ENCODE results near the gene KRT7. TPM values are rescaled to one million over a fixed set of nuclear protein-coding genes. Genes with fewer than 3 reads are reported as not detected.
"Not testable (repeated sequence)": the region's sequence is repeated elsewhere in the genome, so short reads cannot be mapped to it uniquely, and the experiment has no call there.

KRT7 gene
- total RNA-seq, 2 experiments from 2014 or later = 9.1 to 9.3 TPM

- H3K9me3 Mint-ChIP-seq = no peaks in the 10 kb centered on the region
- no peaks in the 10 kb centered on the region for H3K36me3 Mint-ChIP-seq (ENCODE audit: low read depth)
- no peaks in the 10 kb centered on the region for H3K4me1 Mint-ChIP-seq
- peaks cover 51% of the 10 kb centered on the region for H3K27me3 Mint-ChIP-seq
- CTCF ChIA-PET = interaction anchor here (1.1 kb wide), 1 partner anchor 12 kb away, joined by 4 read pairs; no protein-coding TSS in a partner anchor
- POLR2A ChIA-PET = no interaction called here
- H3K4me3 Mint-ChIP-seq = no peak overlapping the region
- H3K27ac Mint-ChIP-seq = no peak overlapping the region
- DNase-seq = no peak
These were observed 592 bp downstream of the KRT7 start for GRCh38 chr12:52233462-52234207.

- Mint-ChIP-seq H3K36me3 (ENCODE audit: low read depth) (no peaks in the 10 kb centered on the region), H3K4me3 (no peak overlapping the region), H3K27ac (no peak overlapping the region), H3K9me3 (no peaks in the 10 kb centered on the region), H3K4me1 (no peaks in the 10 kb centered on the region), H3K27me3 (peaks cover 51% of the 10 kb centered on the region)
- no peak for DNase-seq
- POLR2A ChIA-PET = no interaction called here
- CTCF ChIA-PET = interaction anchor here (1.1 kb wide), 1 partner anchor 13 kb away, joined by 4 read pairs; no protein-coding TSS in a partner anchor
These were observed 1.3 kb downstream of the KRT7 start for GRCh38 chr12:52234223-52234810.

GRCh38 chr12:52235001-52235764 lies 2.1 kb downstream of the KRT7 start:
- CTCF ChIA-PET = interaction anchor here (1.0 to 1.2 kb wide), 3 partner anchors 10 to 44 kb away, joined by 3 to 5 read pairs (median 4); no protein-coding TSS in a partner anchor
- H3K27ac Mint-ChIP-seq = no peak overlapping the region
- no peaks in the 10 kb centered on the region for H3K9me3 Mint-ChIP-seq
- H3K4me1 Mint-ChIP-seq = no peaks in the 10 kb centered on the region
- no peak for DNase-seq
- H3K27me3 Mint-ChIP-seq = peaks cover 48% of the 10 kb centered on the region
- POLR2A ChIA-PET = no interaction called here
- no peaks in the 10 kb centered on the region for H3K36me3 Mint-ChIP-seq (ENCODE audit: low read depth)
- no peak overlapping the region for H3K4me3 Mint-ChIP-seq

GRCh38 chr12:52235822-52236361 lies 2.8 kb downstream of the KRT7 start:
- POLR2A ChIA-PET = interaction anchor here (3.2 kb wide), 1 partner anchor 16 kb away, joined by 16 read pairs; no protein-coding TSS in a partner anchor
- H3K27ac Mint-ChIP-seq = no peak overlapping the region
- DNase-seq = no peak
- peaks cover 42% of the 10 kb centered on the region for H3K27me3 Mint-ChIP-seq
- CTCF ChIA-PET = interaction anchor here (1.0 to 1.2 kb wide), 2 partner anchors 11 to 43 kb away, joined by 3 to 5 read pairs; no protein-coding TSS in a partner anchor
- H3K9me3 Mint-ChIP-seq = no peaks in the 10 kb centered on the region
- H3K4me1 Mint-ChIP-seq = no peaks in the 10 kb centered on the region
- no peak overlapping the region for H3K4me3 Mint-ChIP-seq
- no peaks in the 10 kb centered on the region for H3K36me3 Mint-ChIP-seq (ENCODE audit: low read depth)

GRCh38 chr12:52236386-52237050 lies 3.5 kb downstream of the KRT7 start:
- Mint-ChIP-seq H3K4me3 (no peak overlapping the region), H3K27ac (no peak overlapping the region), H3K9me3 (no peaks in the 10 kb centered on the region), H3K27me3 (peaks cover 36% of the 10 kb centered on the region), H3K4me1 (no peaks in the 10 kb centered on the region), H3K36me3 (ENCODE audit: low read depth) (no peaks in the 10 kb centered on the region)
- ChIA-PET POLR2A (interaction anchor here (3.2 kb wide), 1 partner anchor 15 kb away, joined by 16 read pairs; no protein-coding TSS in a partner anchor), CTCF (interaction anchor here (1.2 to 2.3 kb wide), 3 partner anchors 15 to 43 kb away, joined by 3 to 9 read pairs (median 5); no protein-coding TSS in a partner anchor)
- no peak for DNase-seq

- Mint-ChIP-seq H3K36me3 (ENCODE audit: low read depth) (no peaks in the 10 kb centered on the region), H3K4me3 (no peak overlapping the region), H3K9me3 (no peaks in the 10 kb centered on the region), H3K27ac (no peak overlapping the region), H3K4me1 (peaks cover 8% of the 10 kb centered on the region), H3K27me3 (peaks cover 22% of the 10 kb centered on the region)
- POLR2A ChIA-PET = interaction anchor here (3.2 kb wide), 1 partner anchor 13 kb away, joined by 16 read pairs; no protein-coding TSS in a partner anchor
- CTCF ChIA-PET = interaction anchor here (0.8 to 2.3 kb wide), 4 partner anchors 8 to 41 kb away, joined by 3 to 9 read pairs (median 4); no protein-coding TSS in a partner anchor
- DNase-seq = no peak
These were observed 5.3 kb downstream of the KRT7 start for GRCh38 chr12:52238207-52238840.

- Mint-ChIP-seq H3K27ac (no peak overlapping the region), H3K4me1 (peaks cover 15% of the 10 kb centered on the region), H3K4me3 (no peak overlapping the region), H3K36me3 (ENCODE audit: low read depth) (no peaks in the 10 kb centered on the region), H3K27me3 (peaks cover 18% of the 10 kb centered on the region), H3K9me3 (no peaks in the 10 kb centered on the region)
- ChIA-PET CTCF (interaction anchor here (1.1 to 2.3 kb wide), 2 partner anchors 17 to 40 kb away, joined by 3 to 9 read pairs; no protein-coding TSS in a partner anchor), POLR2A (interaction anchor here (3.2 kb wide), 1 partner anchor 13 kb away, joined by 16 read pairs; no protein-coding TSS in a partner anchor)
- DNase-seq = no peak
These were observed 6.0 kb downstream of the KRT7 start for GRCh38 chr12:52238916-52239646.

GRCh38 chr12:52239767-52240166 lies 6.7 kb downstream of the KRT7 start:
- H3K4me1 Mint-ChIP-seq = peaks cover 22% of the 10 kb centered on the region
- H3K9me3 Mint-ChIP-seq = no peaks in the 10 kb centered on the region
- H3K27ac Mint-ChIP-seq = no peak overlapping the region
- CTCF ChIA-PET = interaction anchor here (1.1 kb wide), 1 partner anchor 18 kb away, joined by 3 read pairs; no protein-coding TSS in a partner anchor
- H3K4me3 Mint-ChIP-seq = no peak overlapping the region
- H3K27me3 Mint-ChIP-seq = peaks cover 12% of the 10 kb centered on the region
- POLR2A ChIA-PET = no interaction called here
- DNase-seq = no peak
- H3K36me3 Mint-ChIP-seq (ENCODE audit: low read depth) = peaks cover 3% of the 10 kb centered on the region

GRCh38 chr12:52240247-52240646 lies 7.2 kb downstream of the KRT7 start:
- H3K9me3 Mint-ChIP-seq; H3K4me3 Mint-ChIP-seq; H3K36me3 Mint-ChIP-seq (ENCODE audit: low read depth); POLR2A ChIA-PET; H3K27ac Mint-ChIP-seq; DNase-seq: not testable (repeated sequence)
- Mint-ChIP-seq H3K27me3 (peaks cover 11% of the 10 kb centered on the region), H3K4me1 (peaks cover 27% of the 10 kb centered on the region)
- CTCF ChIA-PET = interaction anchor here (1.1 kb wide), 1 partner anchor 18 kb away, joined by 3 read pairs; no protein-coding TSS in a partner anchor

GRCh38 chr12:52241205-52241842 lies 8.3 kb downstream of the KRT7 start:
- POLR2A ChIA-PET = no interaction called here
- H3K27me3 Mint-ChIP-seq = peaks cover 7% of the 10 kb centered on the region
- peaks cover 3% of the 10 kb centered on the region for H3K36me3 Mint-ChIP-seq (ENCODE audit: low read depth)
- DNase-seq = no peak
- CTCF ChIA-PET = interaction anchor here (0.6 kb wide), 1 partner anchor 69 kb away, joined by 3 read pairs; no protein-coding TSS in a partner anchor
- H3K4me3 Mint-ChIP-seq = no peak overlapping the region
- H3K27ac Mint-ChIP-seq = no peak overlapping the region
- peaks cover 38% of the 10 kb centered on the region for H3K4me1 Mint-ChIP-seq
- no peaks in the 10 kb centered on the region for H3K9me3 Mint-ChIP-seq
